Nephron (organoid): ENCODE data around the gene BIRC3.

ENCODE experiments used
- H3K27ac Mint-ChIP-seq, 3 experiments: 2 replicates each; pipeline ENCODE4 v1.8.0; 2020; ENCODE audit warnings: mixed read lengths in 3 of 3, mild to moderate bottlenecking in 2 of 3, moderate library complexity in 1 of 3
- H3K27me3 Mint-ChIP-seq: 2 replicates; pipeline ENCODE4 v1.8.0; 2021; ENCODE audit warnings: low read depth, mild to moderate bottlenecking, moderate library complexity, mixed read lengths
- H3K36me3 Mint-ChIP-seq: 2 replicates; pipeline ENCODE4 v1.8.0; 2020; ENCODE audit warnings: low read depth, mixed read lengths
- H3K4me1 Mint-ChIP-seq: 2 replicates; pipeline ENCODE4 v1.8.0; 2020; ENCODE audit warnings: mixed read lengths
- H3K4me3 Mint-ChIP-seq, 3 experiments: 2 replicates each; pipeline ENCODE4 v1.8.0; 2020; ENCODE audit warnings: mild to moderate bottlenecking in 3 of 3, mixed read lengths in 3 of 3, moderate library complexity in 2 of 3
- H3K9me3 Mint-ChIP-seq: 2 replicates; pipeline ENCODE4 v1.8.0; 2020; ENCODE audit warnings: mixed read lengths
- TF ChIP-seq, protein P1 (sequence below), 3 experiments: fragments of 200-600 bp; sonication (generic); IDR thresholded peaks; one replicate each; pipeline ENCODE4 v1.5.0; 2021; ENCODE audit warnings: antibody characterized with exemption in 3 of 3; ENCODE audit not compliant: unreplicated experiment in 3 of 3

Gene BIRC3

DNA sequence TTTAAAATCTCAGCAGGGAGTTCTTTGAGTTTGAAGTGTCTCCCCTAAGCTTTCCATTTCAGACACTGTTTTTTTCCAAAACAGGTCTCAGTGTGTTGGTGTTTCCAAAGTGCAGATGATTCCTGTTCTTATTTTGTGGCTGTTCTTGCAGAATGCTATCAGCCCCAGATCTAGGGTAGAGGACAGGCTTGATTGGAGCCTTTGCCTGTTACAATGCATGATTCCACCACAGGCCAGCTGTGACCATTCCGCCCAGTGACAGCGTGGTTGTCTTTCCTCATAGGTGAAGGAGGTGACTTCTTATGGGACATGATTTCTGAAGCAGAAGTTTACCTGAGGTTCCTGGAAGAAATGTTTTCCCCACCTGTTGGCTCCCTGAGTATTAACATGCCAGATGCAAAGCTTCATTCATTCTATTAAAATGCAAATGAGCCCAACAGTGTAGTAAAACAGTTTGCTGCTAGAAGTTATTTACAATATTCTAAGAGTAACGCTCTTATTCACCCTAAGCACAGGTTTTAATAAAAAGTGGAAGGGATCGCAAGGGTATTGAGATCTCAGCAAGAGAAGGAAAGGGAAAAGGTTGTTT, 36.9 kb upstream of the BIRC3 start:
- no peaks in the 10 kb centered on the region for H3K27me3 Mint-ChIP-seq
- H3K9me3 Mint-ChIP-seq: peaks cover 3% of the 10 kb centered on the region
- H3K4me1 Mint-ChIP-seq: peaks cover 40% of the 10 kb centered on the region
- H3K4me3 Mint-ChIP-seq: peak overlapping the region; percentile 1 to 18 (median 6)
- H3K36me3 Mint-ChIP-seq: no peaks in the 10 kb centered on the region
- peak overlapping the region; percentile 74 to 86 (median 84) for H3K27ac Mint-ChIP-seq
- TF ChIP-seq, protein P1, sequence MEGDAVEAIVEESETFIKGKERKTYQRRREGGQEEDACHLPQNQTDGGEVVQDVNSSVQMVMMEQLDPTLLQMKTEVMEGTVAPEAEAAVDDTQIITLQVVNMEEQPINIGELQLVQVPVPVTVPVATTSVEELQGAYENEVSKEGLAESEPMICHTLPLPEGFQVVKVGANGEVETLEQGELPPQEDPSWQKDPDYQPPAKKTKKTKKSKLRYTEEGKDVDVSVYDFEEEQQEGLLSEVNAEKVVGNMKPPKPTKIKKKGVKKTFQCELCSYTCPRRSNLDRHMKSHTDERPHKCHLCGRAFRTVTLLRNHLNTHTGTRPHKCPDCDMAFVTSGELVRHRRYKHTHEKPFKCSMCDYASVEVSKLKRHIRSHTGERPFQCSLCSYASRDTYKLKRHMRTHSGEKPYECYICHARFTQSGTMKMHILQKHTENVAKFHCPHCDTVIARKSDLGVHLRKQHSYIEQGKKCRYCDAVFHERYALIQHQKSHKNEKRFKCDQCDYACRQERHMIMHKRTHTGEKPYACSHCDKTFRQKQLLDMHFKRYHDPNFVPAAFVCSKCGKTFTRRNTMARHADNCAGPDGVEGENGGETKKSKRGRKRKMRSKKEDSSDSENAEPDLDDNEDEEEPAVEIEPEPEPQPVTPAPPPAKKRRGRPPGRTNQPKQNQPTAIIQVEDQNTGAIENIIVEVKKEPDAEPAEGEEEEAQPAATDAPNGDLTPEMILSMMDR (IDR thresholded peaks at IDR 0.05; ENCODE audit: unreplicated experiment in 3 of 3): no peak

DNA sequence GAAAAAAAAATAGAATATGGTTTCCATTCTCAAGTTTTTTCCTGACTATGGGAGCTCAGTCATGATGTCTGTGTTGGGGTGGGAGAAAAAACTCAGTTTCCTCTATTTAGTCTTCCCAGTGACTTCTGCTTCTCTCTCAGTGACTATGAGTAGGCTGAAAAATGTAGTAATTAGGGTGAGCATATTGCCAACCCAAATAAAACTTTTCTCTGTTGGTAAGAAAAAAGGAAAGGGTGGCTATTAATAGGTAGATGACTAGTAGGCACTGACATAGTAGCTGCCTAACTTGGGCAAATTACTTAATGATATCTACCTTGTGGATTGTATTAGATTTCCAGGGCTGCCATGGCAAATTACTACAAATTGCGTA, 34.2 kb upstream of the BIRC3 start:
- no peak overlapping the region for H3K27ac Mint-ChIP-seq
- H3K36me3 Mint-ChIP-seq: no peaks in the 10 kb centered on the region
- H3K27me3 Mint-ChIP-seq: no peaks in the 10 kb centered on the region
- TF ChIP-seq, protein P1 (IDR thresholded peaks at IDR 0.05; ENCODE audit: unreplicated experiment in 3 of 3): no peak
- peaks cover 27% of the 10 kb centered on the region for H3K4me1 Mint-ChIP-seq
- H3K4me3 Mint-ChIP-seq: no peak overlapping the region
- H3K9me3 Mint-ChIP-seq: no peaks in the 10 kb centered on the region

DNA sequence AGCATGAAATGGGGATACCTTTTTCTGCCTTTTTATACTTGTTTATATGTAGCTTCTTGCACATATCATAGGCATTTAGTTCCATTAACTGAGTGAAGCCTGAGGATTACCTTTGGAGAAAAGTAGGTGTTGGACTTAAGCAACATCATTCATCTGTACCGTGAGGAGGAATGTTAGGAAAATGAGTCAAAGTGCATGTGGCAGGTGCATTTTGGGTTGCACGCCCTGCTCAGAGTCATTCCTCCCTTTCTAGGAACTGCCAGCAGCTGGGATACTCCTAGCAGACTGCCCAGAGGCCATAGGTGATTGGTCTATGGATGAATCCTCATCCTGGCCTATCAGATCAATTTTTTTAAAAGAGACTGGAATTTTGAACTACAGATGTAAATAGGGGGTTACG, 33.3 kb upstream of the BIRC3 start:
- no peak overlapping the region for H3K4me3 Mint-ChIP-seq
- no peaks in the 10 kb centered on the region for H3K36me3 Mint-ChIP-seq
- no peaks in the 10 kb centered on the region for H3K9me3 Mint-ChIP-seq
- no peaks in the 10 kb centered on the region for H3K27me3 Mint-ChIP-seq
- TF ChIP-seq, protein P1 (IDR thresholded peaks at IDR 0.05; ENCODE audit: unreplicated experiment in 3 of 3): no peak
- peaks cover 32% of the 10 kb centered on the region for H3K4me1 Mint-ChIP-seq
- peak overlapping the region in 1 of 3 experiments; percentile 6 for H3K27ac Mint-ChIP-seq

DNA sequence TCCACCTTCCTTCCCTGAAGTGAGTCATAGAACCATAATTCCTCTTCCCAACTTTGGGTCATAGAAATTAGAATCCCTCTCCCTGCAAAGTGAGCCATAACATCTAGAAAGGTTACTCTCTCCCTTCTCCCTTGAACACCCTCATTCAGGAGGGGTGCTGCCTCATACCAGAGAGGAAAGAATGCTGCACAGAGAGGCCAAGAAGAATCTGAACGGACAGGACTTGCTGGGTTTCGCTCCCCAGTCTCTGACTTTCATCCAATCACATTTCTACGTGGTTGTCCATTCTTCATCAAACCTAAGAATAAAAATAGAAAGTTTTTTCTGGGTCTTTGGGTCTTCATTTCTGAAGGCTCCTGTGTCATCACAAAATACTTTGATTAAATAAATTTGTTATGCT, 31.0 kb upstream of the BIRC3 start:
- H3K4me1 Mint-ChIP-seq: peaks cover 24% of the 10 kb centered on the region
- H3K36me3 Mint-ChIP-seq: no peaks in the 10 kb centered on the region
- H3K27ac Mint-ChIP-seq: peak overlapping the region in 1 of 3 experiments; percentile 40
- H3K27me3 Mint-ChIP-seq: no peaks in the 10 kb centered on the region
- TF ChIP-seq, protein P1 (IDR thresholded peaks at IDR 0.05; ENCODE audit: unreplicated experiment in 3 of 3): no peak
- no peak overlapping the region for H3K4me3 Mint-ChIP-seq
- H3K9me3 Mint-ChIP-seq: no peaks in the 10 kb centered on the region

DNA sequence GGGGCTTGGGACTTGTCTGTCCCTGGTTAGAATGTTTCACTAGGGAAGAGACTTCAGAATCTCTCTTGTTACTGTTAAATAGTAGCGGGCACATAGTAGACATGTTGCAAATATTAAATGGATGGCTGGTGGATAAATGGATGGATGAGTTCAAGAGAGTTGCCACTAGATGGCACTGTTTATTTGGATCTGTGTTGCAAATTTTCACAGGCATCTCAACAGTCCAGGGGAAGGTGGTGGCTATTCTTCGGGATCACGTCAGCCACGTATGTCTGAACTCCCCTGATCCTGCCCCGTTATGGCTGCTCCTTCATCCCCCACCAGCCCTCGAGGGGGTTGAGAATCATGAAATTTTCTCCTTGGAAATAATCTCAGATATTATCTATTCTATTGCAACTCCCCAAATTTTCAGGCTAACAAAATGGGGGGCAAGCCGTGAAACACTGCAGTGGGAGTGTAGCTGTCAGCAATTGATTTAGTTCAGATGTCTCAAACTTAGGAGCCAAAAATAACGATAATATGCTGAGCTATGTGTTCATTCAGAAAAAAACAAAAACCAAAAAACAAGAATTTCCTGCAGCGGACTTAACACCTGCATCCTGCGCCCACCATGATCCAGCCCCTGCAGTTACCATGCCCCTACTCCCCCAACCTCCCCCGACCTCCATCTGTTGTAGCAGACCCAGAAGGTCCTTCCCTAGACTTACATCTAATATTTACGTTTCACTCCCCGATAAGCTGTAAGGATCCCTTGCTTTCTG, 29.1 kb upstream of the BIRC3 start:
- H3K4me1 Mint-ChIP-seq: peaks cover 24% of the 10 kb centered on the region
- H3K27me3 Mint-ChIP-seq: no peaks in the 10 kb centered on the region
- peak overlapping the region; percentile 56 to 70 (median 63) for H3K4me3 Mint-ChIP-seq
- H3K9me3 Mint-ChIP-seq: no peaks in the 10 kb centered on the region
- TF ChIP-seq, protein P1 (IDR thresholded peaks at IDR 0.05; ENCODE audit: unreplicated experiment in 3 of 3): peak; percentile 71 to 79 (median 72)
- H3K27ac Mint-ChIP-seq: peak overlapping the region; percentile 79 to 82 (median 82)
- no peaks in the 10 kb centered on the region for H3K36me3 Mint-ChIP-seq

DNA sequence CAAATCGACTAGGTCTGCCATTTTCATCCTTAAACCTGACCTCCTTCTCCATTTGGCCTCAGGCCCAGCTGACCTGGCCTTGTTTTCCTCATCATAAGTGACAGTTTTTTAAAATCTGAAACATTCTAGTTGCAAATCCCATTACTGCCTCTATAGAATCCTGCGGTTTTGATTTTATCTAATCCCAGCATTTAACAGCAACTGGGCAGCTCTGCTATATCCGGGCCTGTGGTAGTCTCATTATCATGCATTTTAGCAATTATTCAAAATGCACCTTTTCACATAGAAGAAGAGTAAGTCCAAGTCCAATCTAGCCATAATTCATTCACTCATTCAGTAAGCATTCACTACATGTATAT, 28.6 kb upstream of the BIRC3 start:
- H3K27me3 Mint-ChIP-seq: no peaks in the 10 kb centered on the region
- H3K4me1 Mint-ChIP-seq: peaks cover 24% of the 10 kb centered on the region
- peak overlapping the region; percentile 56 to 70 (median 63) for H3K4me3 Mint-ChIP-seq
- TF ChIP-seq, protein P1 (IDR thresholded peaks at IDR 0.05; ENCODE audit: unreplicated experiment in 3 of 3): no peak
- H3K27ac Mint-ChIP-seq: peak overlapping the region; percentile 79 to 82 (median 82)
- H3K9me3 Mint-ChIP-seq: no peaks in the 10 kb centered on the region
- H3K36me3 Mint-ChIP-seq: no peaks in the 10 kb centered on the region
